Adrenal gland (tissue), 12 donors: ENCODE measurements around the gene RARB. TPM values are rescaled to one million over a fixed set of nuclear protein-coding genes. Genes with fewer than 3 reads are reported as not detected.

Experiments used
- DNase-seq, 7 donors: peaks; one replicate each; pipeline ENCODE4 v3.0.0-alpha.2; 2019 to 2020
- H3K27ac ChIP-seq, 5 donors: fragments of 200-600 bp; sonication (generic) in 4 of 5; 1 replicate in 3 of 5; 2 replicates in 2 of 5; pipeline versions ENCODE4 v1.5.1 to v1.8.0; 2016 to 2020; ENCODE audit warnings: mild to moderate bottlenecking in 1 of 5
- H3K27me3 ChIP-seq: fragments of 200-600 bp; 2 replicates; pipeline ENCODE4 v1.8.0; 2021
- H3K36me3 ChIP-seq, 2 donors: fragments of 200-600 bp; replicated peaks in 1 of 2; 1 replicate in 1 of 2; 2 replicates in 1 of 2; pipeline versions ENCODE4 v1.5.1 to v1.8.0; 2018 to 2022
- H3K4me1 ChIP-seq, 2 donors: fragments of 200-600 bp; replicated peaks in 1 of 2; 1 replicate in 1 of 2; 2 replicates in 1 of 2; pipeline versions ENCODE4 v1.5.1 to v1.8.0; 2018 to 2021
- H3K4me3 ChIP-seq, 4 donors: fragments of 200-600 bp; sonication (generic) in 3 of 4; one replicate each; pipeline ENCODE4 v1.5.1; 2016 to 2018
- H3K9me3 ChIP-seq, 3 donors: fragments of 200-600 bp; sonication (generic) in 1 of 3; replicated peaks in 1 of 3; 1 replicate in 2 of 3; 2 replicates in 1 of 3; pipeline versions ENCODE4 v1.5.1 to v1.8.0; 2016 to 2021
- POLR2A ChIP-seq, 2 donors: fragments of 450-650 bp; IDR thresholded peaks; one replicate each; pipeline ENCODE4 v1.6.1; 2017; ENCODE audit warnings: antibody characterized with exemption in 2 of 2, mild to moderate bottlenecking in 2 of 2, moderate library complexity in 1 of 2
- WGBS, 4 donors: extraction: QIAGEN DNeasy Blood & Tissue Kit in 2 of 4; methylation state at CpG; one replicate each; pipeline versions ENCODE4 v1.1.5 to v1.1.7; 2013 to 2017; 5-methylcytosine and 5-hydroxymethylcytosine counted together
- intact Hi-C, 2 donors: fragments of 100-400 bp; cut with DNase I; formaldehyde crosslinking; loops; one replicate each; pipeline versions ENCODE4 v1.14.1 to v1.15.0; 2022 to 2023
- polyA plus RNA-seq, 3 donors: library from polyadenylated mRNA; stranded (reverse); fragments of 200-250 nt in 2 of 3; fragments of 350-450 nt in 1 of 3; fragmentation: Illumina TruSeq in 1 of 3; extraction: RNeasy Lipid Tissue Mini Kit (QIAGEN cat#74804) in 1 of 3; gene quantifications; one replicate each; pipeline ENCODE4 v1.2.3, GENCODE V29; 2013 to 2014
- total RNA-seq, 9 donors: library from RNA; depleted of rRNA in 4 of 9; stranded (reverse); fragments of >200 nt in 4 of 9; fragments of 120-200 nt in 1 of 9; fragmentation: NEBNext Ultra II Directional in 1 of 9; extraction: Animal tissue kit (Norgen Biotek cat#: 25700) in 1 of 9; gene quantifications; one replicate each; pipeline versions ENCODE4 v1.1.0 to v1.2.4, GENCODE V29; 2013 to 2023
- TF ChIP-seq, protein P1 (sequence below), 6 experiments: fragments of 450-650 bp in 4 of 6; fragments of 200-600 bp in 2 of 6; sonication (generic) in 1 of 6; IDR thresholded peaks; 1 replicate in 5 of 6; 2 replicates in 1 of 6; pipeline versions ENCODE4 v1.5.1 to v1.8.0; 2016 to 2021; ENCODE audit warnings: antibody characterized with exemption in 6 of 6, mild to moderate bottlenecking in 2 of 6, moderate library complexity in 1 of 6
- donor health status: healthy with polysubstance abuse.
- donor health status: Bipolar disorder and iron deficiency.
- donor health status: DM: yes; HTN: yes; CAD: no.
- donor health status: DM: no; HTN: no; CAD: no.
- donor health status: DM: no; HTN: no; CAD: no.
- donor health status: DM: yes; HTN: yes; CAD: no.

RARB gene
- total and polyA plus RNA-seq, 12 donors = 1.7 to 23.3 (median 9.7) TPM

DNA sequence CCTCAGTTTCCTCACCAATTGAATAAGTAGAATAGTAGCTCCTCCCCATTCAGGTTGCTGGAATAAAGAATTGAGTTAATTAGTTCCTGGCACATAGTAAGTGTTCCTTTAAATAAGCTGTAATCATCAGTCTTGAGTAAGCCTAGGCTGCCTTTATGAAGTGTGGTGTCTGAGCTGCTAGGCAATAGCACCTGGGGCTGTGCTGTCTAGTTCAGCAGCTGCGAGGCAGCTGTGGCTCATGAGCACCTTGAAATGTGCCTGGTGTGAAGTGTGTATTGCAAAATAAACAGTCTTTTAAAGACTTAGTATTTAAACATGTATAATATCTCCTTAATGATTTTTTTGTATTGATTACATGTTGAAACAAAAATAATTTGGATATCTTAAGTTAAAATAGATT, 159.0 kb downstream of the RARB start:
- no peaks in the 10 kb centered on the region for H3K9me3 ChIP-seq
- no peak overlapping the region for H3K4me3 ChIP-seq
- H3K36me3 ChIP-seq = no peaks in the 10 kb centered on the region
- DNase-seq = no peak
- H3K4me1 ChIP-seq = peaks cover 10 to 14% of the 10 kb centered on the region in 2 donors
- TF ChIP-seq, protein P1, sequence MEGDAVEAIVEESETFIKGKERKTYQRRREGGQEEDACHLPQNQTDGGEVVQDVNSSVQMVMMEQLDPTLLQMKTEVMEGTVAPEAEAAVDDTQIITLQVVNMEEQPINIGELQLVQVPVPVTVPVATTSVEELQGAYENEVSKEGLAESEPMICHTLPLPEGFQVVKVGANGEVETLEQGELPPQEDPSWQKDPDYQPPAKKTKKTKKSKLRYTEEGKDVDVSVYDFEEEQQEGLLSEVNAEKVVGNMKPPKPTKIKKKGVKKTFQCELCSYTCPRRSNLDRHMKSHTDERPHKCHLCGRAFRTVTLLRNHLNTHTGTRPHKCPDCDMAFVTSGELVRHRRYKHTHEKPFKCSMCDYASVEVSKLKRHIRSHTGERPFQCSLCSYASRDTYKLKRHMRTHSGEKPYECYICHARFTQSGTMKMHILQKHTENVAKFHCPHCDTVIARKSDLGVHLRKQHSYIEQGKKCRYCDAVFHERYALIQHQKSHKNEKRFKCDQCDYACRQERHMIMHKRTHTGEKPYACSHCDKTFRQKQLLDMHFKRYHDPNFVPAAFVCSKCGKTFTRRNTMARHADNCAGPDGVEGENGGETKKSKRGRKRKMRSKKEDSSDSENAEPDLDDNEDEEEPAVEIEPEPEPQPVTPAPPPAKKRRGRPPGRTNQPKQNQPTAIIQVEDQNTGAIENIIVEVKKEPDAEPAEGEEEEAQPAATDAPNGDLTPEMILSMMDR (IDR thresholded peaks at IDR 0.05) = no peak
- TF ChIP-seq POLR2A (IDR thresholded peaks at IDR 0.05) = no peak
- H3K27ac ChIP-seq = no peak overlapping the region
- 71 to 94% (median 79%) methylated on average over 1 of the region's 1 CpG for WGBS, 4 donors
- intact Hi-C loops = no loop called here
- no peaks in the 10 kb centered on the region for H3K27me3 ChIP-seq

GRCh38 chr3:25587526-25587925, 159.5 kb downstream of the RARB start:
- DNase-seq = no peak
- TF ChIP-seq, protein P1 (IDR thresholded peaks at IDR 0.05) = no peak
- no peak for TF ChIP-seq POLR2A (IDR thresholded peaks at IDR 0.05)
- Histone ChIP-seq H3K4me3 (no peak overlapping the region), H3K9me3 (no peaks in the 10 kb centered on the region), H3K27ac (no peak overlapping the region), H3K4me1 (peaks cover 8 to 14% of the 10 kb centered on the region in 2 donors), H3K36me3 (no peaks in the 10 kb centered on the region), H3K27me3 (no peaks in the 10 kb centered on the region)
- intact Hi-C loops = no loop called here
- 83 to 93% (median 87%) methylated on average over 5 of the region's 5 CpGs for WGBS, 4 donors

GRCh38 chr3:25587975-25588374, 159.9 kb downstream of the RARB start:
- intact Hi-C loops = no loop called here
- Histone ChIP-seq H3K9me3 (no peaks in the 10 kb centered on the region), H3K4me3 (no peak overlapping the region), H3K27ac (no peak overlapping the region), H3K27me3 (no peaks in the 10 kb centered on the region), H3K36me3 (no peaks in the 10 kb centered on the region), H3K4me1 (peaks cover 7 to 14% of the 10 kb centered on the region in 2 donors)
- TF ChIP-seq, protein P1 (IDR thresholded peaks at IDR 0.05) = no peak
- no peak for TF ChIP-seq POLR2A (IDR thresholded peaks at IDR 0.05)
- WGBS, 4 donors = 92 to 97% (median 95%) methylated on average over 2 of the region's 2 CpGs
- no peak for DNase-seq

- TF ChIP-seq, protein P1 (IDR thresholded peaks at IDR 0.05) = no peak
- no peak for TF ChIP-seq POLR2A (IDR thresholded peaks at IDR 0.05)
- H3K4me1 ChIP-seq = peaks cover 6 to 15% of the 10 kb centered on the region in 2 donors
- no peak overlapping the region for H3K4me3 ChIP-seq
- intact Hi-C loops = no loop called here
- DNase-seq = no peak
- H3K36me3 ChIP-seq = no peaks in the 10 kb centered on the region
- H3K27me3 ChIP-seq = no peaks in the 10 kb centered on the region
- H3K9me3 ChIP-seq = no peaks in the 10 kb centered on the region
- no peak overlapping the region for H3K27ac ChIP-seq
- 74 to 86% (median 79%) methylated on average over 8 of the region's 8 CpGs for WGBS, 4 donors
These were observed 160.5 kb downstream of the RARB start for GRCh38 chr3:25588441-25589103.
